ENCODE results near the gene KCNMA1.

The KCNMA1 gene

GRCh38 chr10:76868098-76868977, 769.3 kb downstream of the KCNMA1 start:
- no peak for DNase-seq (ENCODE audit: low read depth, low spot score)

GRCh38 chr10:76866841-76867586, 770.6 kb downstream of the KCNMA1 start:
- no peak for DNase-seq (ENCODE audit: low read depth, low spot score)

DNA sequence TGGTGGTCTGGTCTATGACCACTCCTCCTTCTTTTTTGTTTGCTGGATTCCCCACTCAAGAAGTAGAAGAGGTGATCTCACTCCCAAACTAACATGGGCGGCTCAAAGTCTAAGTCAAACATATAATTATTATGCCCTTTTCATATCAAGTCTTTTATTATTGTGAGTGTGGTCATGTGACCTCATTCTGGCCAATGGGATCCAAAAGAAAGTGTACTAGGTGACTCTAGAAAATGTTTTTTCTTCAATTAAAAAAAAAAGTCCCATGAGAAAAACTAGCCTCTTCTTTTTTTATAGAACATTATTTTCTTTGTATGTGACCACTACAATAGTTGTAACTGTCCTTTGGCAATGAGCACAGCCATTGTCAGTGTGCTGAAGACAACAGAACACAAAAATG, 772.7 kb downstream of the KCNMA1 start:
- no peak for DNase-seq (ENCODE audit: low read depth, low spot score)

DNA sequence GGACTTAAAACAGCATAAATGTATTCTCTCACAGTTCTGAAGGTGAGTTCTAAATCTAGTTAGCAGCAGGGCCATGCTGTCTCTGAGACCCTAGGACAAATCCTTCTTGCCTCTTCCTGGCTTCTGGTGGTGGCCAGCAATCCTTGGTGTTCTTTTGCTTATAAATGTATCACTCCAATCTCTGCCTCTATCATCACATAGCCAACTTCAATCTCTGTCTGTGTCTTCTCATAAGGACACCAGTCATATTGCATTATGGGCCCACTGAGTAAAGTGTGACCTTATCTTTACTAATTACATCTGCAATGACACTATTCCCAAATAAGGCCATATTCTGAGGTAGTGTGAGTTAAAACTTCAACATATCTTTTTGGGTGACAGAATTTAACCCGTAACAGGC, 778.9 kb downstream of the KCNMA1 start:
- no peak for DNase-seq (ENCODE audit: low read depth, low spot score)

- DNase-seq (ENCODE audit: low read depth, low spot score), result no peak
These were observed 796.8 kb downstream of the KCNMA1 start for GRCh38 chr10:76840802-76841201.

- no peak for DNase-seq (ENCODE audit: low read depth, low spot score)
These were observed 798.3 kb downstream of the KCNMA1 start for GRCh38 chr10:76839276-76839675.

DNA sequence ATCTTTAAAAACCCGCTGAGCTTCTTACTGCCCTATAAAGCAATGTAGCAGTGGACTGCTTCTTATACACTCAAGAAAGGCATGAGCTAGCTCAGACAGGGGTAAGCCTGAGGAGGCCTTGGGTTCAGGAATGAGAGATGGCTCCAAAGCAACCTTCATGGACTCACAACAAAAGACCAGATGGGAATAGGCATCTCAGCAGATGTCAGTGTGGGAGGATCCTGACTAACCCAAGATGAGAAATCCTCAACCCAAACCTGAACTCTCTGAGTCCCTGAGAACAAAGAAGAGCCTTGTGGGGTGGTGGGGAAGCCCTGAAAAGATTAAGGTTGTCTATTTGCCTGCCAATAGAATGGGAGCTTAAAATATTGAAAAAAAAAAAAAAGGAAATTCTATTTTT, 807.4 kb downstream of the KCNMA1 start:
- DNase-seq (ENCODE audit: low read depth, low spot score), result no peak

DNA sequence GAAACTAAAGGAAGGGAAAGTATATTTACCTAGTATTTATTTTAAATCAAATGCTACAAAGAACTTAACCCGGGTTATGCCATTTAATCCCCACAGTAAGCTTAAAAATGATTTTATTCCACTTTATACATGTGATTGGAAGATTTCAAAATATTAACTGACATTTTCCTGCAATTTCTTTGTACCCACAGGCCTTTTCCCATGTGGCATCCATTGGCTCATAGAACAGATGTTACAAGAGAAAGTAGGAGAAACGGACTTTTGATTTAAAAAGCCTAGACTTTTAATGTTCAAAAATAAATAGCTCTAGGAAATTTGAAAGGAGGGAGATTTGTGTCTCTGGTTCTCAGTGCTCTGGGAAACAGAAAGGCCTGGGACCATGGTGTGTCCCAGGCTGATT, 807.9 kb downstream of the KCNMA1 start:
- DNase-seq (ENCODE audit: low read depth, low spot score), result no peak

Data from ELF-1 (cell line).